ENCODE results near the gene FCAR.
"Not testable (repeated sequence)": the region's sequence is repeated elsewhere in the genome, so short reads cannot be mapped to it uniquely, and the experiment has no call there.

The FCAR gene

DNA sequence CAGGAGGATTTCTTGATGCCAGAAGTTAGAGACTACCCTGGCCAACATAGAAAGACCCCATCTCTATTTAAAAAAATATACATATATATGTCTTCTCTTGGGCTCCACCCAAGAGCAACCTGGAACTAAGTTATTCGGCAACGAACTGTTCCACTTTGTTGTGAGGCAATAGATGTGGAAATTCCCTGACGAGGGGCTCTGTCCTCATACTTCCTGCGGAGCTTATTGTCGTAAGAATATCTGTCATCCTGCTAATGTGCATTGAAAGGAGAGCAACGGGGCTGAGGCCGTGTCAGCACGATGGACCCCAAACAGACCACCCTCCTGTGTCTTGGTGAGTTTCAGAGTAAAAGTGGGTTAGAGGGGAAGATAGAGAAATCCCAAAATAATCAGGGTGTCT is at the start of gene FCAR:
FCAR (plus strand) TSS at position 246 of the 400 bp plus-strand sequence; CDS start at position 301, 55 bp downstream.
- DNase-seq = no peak

DNA sequence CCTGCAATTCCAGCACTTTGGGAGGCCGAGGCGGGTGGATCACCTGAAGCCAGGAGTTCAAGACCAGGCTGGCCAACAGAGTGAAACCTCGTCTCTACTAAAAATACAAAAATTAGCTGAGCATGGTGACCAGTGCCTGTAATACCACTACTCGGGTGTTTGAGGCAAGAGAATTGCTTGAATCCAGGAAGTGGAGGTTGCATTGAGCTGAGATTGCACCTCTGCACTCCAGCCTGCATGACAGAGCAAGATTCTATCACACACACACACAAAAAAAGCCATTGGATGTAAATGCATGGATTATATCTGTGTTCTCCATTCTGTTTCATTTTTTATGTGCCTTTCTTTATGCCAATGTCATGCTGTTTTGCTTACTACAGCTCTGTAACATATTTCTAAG is 49.6 kb upstream of the FCAR start:
- not testable (repeated sequence) for DNase-seq

GRCh38 chr19:54825326-54825725 is 48.7 kb upstream of the FCAR start:
- DNase-seq = not testable (repeated sequence)

DNA sequence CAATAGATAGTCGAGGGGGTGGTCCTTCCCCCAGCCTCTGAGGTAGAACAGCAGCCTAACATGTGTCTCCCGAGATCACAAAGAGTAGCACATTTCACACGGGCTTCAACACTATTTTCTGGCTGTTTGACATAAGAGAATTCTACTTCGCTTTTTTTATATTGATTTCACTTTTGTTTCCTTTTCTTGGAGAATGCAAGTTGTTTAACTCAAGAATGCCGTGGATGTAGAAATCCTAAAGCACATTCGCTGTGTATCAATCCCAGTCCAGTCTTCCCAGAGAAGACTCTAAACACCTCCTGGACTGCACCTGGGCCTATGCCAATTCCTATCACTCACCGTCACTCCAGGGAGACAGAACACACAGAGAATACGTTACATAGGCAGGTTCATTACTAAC is 46.0 kb upstream of the FCAR start:
- not testable (repeated sequence) for DNase-seq

DNA sequence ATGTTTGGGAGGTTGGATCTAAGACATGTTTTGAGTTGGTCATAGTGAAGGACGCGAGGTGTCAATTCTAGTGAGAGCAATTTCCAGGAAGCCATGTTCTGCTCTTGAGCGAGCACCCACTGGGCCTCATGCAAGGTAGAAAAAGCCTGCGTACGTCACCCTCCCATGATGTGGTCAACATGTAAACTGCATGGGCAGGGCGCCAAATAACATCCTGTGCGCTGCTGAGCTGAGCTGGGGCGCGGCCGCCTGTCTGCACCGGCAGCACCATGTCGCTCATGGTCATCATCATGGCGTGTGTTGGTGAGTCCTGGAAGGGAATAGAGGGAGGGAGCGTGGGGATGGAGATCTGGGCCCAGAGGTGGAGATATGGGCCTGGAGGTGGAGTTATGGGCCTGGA is 41.5 kb upstream of the FCAR start, which contains the start of gene KIR2DS4:
KIR2DS4 (plus strand) TSS at position 181 of the 400 bp plus-strand sequence.
- DNase-seq = not testable (repeated sequence)

GRCh38 chr19:54835126-54835525 is 38.9 kb upstream of the FCAR start:
- DNase-seq = not testable (repeated sequence)

- not testable (repeated sequence) for DNase-seq
These were observed 36.5 kb upstream of the FCAR start for GRCh38 chr19:54837522-54837921.

DNA sequence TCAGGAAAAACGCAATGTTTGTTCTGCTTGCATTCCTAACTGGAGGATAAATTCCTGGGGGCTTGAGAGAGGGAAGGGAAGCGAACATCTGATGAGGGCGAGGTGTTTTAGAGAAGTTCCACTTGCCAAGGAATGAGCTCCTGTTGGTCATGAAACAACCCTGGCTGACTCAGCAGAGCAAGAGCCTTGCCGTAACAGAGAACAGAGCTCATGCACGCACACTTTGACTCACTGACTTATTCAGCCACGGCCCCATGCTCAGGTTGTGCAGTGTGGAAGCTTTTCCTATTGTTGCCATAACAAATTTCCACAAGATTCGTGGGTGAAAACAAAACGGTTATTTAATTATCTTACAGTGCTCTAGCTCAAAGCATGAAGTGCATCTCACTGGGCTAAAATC is 30.9 kb upstream of the FCAR start:
- not testable (repeated sequence) for DNase-seq

DNA sequence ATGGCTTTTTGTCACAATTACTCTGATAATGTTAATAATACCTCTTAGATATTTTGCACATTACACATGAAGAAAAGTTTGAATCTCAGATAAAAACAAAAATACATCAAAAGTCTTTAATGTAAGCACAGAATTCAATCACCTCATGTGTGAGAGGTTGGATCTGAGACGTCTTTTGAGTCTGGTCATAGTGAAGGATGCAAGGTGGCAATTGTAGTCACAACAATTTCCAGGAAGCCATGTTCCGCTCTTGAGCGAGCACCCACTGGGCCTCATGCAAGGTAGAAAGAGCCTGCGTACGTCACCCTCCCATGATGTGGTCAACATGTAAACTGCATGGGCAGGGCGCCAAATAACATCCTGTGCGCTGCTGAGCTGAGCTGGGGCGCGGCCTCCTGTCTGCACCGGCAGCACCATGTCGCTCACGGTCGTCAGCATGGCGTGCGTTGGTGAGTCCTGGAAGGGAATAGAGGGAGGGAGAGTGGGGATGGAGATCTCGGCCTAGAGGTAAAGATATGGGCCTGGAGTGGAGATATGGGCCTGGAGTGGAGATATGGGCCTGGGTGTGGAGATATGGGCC is 23.9 kb upstream of the FCAR start, which contains the start of gene KIR3DL2:
KIR3DL2 (plus strand) TSS at position 383 of the 580 bp plus-strand sequence; CDS start at position 416, 33 bp downstream.
- DNase-seq = peak; percentile 29

DNA sequence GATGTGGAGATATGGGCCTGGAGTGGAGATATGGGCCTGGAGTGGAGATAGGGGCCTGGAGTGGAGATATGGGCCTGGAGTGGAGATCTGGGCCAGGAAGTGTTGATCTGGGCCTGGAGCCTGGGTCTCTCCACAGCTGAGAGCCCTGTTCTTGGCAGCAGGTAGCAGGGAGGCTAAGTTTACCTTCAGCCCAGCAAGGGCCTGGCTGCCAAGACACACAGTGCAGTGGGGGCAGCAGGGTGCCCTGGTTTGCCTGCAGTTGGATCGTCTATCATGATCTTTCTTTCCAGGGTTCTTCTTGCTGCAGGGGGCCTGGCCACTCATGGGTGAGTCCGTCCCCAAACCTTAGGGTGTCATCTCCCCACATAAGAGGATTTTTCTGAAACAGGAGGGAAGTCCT is 23.1 kb upstream of the FCAR start:
- no peak for DNase-seq

- DNase-seq = no peak
These were observed 22.7 kb upstream of the FCAR start for GRCh38 chr19:54851353-54851752.

DNA sequence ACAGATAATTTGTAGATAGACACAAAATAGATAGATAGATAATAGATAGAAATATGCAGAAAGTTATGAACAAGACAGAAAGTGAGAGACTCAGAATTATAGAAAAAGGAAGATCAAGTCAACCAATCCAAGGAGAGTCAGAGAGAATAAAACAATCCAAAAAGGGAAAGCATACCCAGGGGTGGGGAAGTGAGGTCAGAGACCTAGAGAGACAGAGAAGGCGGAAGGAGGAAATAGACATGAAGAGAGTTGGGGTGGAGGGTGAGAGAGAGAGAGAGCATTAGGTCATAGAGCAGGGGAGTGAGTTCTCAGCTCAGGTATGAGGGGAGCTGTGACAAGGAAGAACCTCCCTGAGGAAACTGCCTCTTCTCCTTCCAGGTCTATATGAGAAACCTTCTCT is 18.8 kb upstream of the FCAR start:
- not testable (repeated sequence) for DNase-seq

DNA sequence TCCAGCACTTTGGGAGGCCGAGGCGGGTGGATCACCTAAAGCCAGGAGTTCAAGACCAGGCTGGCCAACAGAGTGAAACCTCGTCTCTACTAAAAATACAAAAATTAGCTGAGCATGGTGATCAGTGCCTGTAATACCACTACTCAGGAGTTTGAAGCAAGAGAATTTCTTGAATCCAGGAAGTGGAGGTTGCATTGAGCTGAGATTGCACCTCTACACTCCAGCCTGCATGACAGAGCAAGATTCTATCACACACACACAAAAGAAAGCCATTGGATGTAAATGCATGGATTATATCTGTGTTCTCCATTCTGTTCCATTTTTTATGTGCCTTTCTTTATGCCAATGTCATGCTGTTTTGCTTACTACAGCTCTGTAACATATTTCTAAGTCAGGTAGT is 15.6 kb upstream of the FCAR start:
- DNase-seq = not testable (repeated sequence)

GRCh38 chr19:54859421-54859820 is 14.6 kb upstream of the FCAR start:
- DNase-seq = not testable (repeated sequence)

- not testable (repeated sequence) for DNase-seq
These were observed 10.6 kb upstream of the FCAR start for GRCh38 chr19:54863459-54863858.

GRCh38 chr19:54871696-54872095 is 2.3 kb upstream of the FCAR start:
- no peak for DNase-seq

DNA sequence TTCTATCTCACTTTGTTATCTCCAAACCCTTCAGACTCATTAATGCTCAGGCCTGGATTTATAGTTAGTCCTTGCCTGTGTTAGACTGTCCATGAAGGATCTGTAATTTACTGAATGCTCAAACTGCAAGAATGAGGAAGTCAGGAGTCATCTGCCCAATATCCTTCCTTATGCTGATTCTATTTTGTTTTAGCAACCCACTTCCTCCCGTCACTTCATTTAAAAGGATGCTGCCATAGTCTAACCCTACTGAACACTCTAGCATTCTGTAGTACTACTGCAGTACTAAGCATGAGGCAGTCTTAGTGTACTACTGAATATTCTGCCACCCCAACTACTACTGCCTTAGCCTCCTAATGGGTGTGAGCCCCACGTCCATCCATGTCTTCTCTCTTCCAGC is 1.5 kb downstream of the FCAR start:
- DNase-seq = no peak

DNA sequence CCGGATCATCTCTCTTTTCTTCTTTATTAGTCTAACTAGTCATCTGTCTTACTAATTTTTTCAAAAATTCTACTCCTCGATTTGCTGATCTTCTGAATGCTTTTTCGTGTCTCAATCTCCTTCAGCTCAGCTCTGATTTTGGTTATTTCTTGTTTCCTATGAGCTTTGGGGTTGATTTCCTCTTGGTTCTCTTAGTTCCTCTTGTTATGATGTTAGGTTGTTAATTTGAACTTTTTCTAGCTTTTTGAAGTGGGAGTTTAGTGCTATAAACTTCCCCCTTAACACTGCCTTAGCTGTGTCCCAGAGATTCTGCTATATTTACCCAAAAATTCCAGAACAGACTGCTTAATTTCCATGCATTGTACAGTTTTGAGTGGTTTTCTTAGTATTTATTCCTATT is 3.4 kb downstream of the FCAR start:
- no peak for DNase-seq

- DNase-seq = no peak
These were observed 7.8 kb downstream of the FCAR start for GRCh38 chr19:54881884-54882283.

DNA sequence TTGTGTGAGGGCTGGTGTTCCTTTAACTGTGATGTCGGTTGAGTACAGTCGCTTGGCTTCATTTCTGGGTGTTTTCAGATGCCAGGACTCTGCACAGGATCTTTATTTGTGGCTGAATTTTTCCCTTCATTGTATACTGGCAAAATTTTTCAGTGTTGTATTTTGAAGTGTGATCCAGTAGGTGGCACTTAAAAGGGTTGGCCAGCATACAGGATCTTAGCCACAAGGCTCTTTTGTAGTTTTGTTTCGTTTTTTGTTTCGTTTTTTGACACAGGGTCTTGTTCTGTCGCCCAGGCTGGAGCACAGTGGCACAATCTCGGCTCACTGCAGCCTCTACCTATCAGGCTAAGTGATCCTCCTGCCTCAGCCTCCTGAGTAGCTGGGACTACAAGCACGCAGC is 8.7 kb downstream of the FCAR start:
- no peak for DNase-seq

- no peak for DNase-seq
These were observed 9.2 kb downstream of the FCAR start for GRCh38 chr19:54883228-54883627.

GRCh38 chr19:54888239-54888638 is 14.2 kb downstream of the FCAR start:
- DNase-seq = no peak

- DNase-seq = no peak
These were observed 15.5 kb downstream of the FCAR start for GRCh38 chr19:54889566-54889965.

- no peak for DNase-seq
These were observed 19.4 kb downstream of the FCAR start for GRCh38 chr19:54893406-54893805.

DNA sequence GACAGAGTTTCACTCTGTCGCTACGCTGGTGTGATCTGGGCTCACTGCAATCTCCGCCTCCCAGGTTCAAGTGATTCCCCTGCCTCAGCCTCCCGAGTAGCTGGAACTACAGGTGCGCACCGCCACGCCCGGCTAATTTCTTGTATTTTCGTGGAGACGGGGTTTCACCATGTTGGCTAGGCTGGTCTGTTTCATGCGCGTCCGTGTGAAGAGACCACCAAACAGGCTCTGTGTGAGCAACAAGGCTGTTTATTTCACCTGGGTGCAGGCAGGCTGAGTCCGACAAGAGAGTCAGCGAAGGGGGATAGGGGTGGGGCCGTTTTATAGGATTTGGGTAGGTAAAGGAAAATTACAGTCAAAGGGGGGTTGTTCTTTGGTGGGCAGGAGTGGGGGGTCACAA is 20.1 kb downstream of the FCAR start:
- not testable (repeated sequence) for DNase-seq
